ENCODE data around the gene SLC39A11.
"Not testable (repeated sequence)": the region's sequence is repeated elsewhere in the genome, so short reads cannot be mapped to it uniquely, and the experiment has no call there.

The SLC39A11 gene

GRCh38 chr17:72947475-72947874 is 145.0 kb downstream of the SLC39A11 start:
- no peak for DNase-seq (ENCODE audit: low read depth in 3 of 3)

DNA sequence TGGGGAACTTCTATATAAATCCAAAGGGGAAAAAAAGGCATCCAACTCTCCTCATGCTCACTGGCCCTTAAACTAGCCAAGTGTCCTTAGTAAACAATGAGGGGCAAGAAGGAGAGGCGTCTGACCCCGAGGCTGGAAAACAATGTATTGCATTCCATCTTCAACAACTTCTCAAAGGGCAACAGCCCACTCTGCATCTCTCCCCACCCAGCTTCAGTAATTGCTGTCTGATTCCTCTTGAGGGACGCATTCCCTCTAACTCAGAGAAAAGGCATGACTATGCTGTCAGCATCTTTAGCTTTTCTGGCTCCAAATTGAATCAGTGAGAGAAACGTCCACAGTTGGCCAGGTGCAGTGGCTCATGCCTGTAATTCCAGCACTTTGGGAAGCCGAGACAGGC is 145.8 kb downstream of the SLC39A11 start:
- no peak for DNase-seq (ENCODE audit: low read depth in 3 of 3)

- no peak for DNase-seq (ENCODE audit: low read depth in 3 of 3)
Observed at GRCh38 chr17:72946156-72946555, 146.3 kb downstream of the SLC39A11 start.

DNA sequence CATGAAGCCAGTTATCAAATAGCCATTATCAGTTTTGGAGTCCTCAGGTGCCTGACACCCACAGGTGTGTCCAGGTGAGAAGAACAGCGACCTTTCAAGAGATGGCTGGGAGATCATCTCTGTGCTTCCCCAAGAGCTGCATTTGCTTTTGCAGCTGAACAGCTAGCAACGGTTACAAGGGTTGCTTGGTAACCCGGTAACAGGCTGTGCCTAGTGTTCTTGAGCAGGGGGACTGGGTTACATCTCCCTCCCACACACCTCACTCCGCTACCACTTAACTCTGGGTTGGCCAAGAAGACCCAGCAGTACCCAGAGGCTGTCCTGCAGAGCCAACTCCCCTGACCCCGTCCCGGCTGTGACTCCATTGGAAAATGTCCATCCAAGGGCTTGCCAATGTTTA is 147.0 kb downstream of the SLC39A11 start:
- no peak for DNase-seq (ENCODE audit: low read depth in 3 of 3)

DNA sequence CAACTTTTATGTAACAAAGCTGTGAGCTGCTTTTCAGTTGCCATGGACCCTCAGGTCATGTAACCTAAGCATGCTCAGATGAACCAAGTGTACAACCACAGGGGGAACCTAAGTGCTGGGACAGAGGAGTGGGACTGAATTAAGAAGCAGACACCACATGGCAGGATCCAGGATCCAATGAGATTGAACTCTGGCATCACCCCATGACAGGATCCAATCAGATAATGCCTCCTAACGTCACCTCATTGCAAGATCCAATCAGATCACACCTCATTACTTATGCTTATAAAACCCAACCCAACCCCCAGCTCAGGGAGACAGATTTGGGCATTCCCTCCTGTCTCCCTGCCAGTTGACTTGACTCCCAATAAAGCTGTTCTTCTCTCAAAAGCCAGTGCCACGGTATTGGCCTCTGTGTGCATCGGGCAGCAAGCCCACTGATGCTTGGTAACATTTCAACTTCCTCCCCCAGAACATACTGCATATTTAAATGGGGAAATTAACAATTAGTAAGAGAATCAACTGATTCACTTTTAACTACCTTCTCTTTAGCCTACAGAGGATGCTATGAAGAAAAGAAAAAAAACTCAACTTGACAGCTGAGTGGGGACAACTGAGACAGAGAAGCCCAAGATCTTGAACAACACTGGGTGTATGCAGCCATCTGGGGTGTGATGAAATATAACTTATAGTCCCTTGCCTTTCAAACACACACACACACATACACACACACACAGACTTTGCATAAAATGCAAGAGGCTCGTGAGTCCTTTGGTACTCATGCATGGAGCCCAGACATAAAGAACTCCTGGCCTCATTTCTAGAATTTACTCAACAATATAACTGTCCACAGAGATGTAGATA is 148.4 kb downstream of the SLC39A11 start:
- DNase-seq (ENCODE audit: low read depth in 3 of 3), result no peak

DNA sequence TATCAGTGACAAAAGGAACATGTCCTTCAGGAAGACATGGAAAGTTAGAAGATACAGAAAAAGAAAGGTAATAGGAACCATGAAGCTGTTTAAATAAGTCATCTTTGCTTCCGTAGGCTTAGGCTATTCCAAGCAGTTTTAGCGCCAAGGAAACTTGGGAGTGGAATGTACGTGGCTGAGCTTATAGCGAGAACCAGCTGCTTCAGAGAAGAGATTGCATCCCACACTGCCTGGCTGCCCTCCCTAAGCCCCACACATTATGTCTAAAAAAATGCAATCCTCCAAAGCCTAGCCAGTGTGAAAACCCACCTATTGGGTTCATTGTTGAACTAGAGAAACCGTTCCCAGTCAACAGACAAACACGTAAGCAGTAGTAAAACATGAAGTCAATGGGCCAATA is 149.9 kb downstream of the SLC39A11 start:
- no peak for DNase-seq (ENCODE audit: low read depth in 3 of 3)

- no peak for DNase-seq (ENCODE audit: low read depth in 3 of 3)
Observed at GRCh38 chr17:72940496-72940895, 152.0 kb downstream of the SLC39A11 start.

GRCh38 chr17:72938482-72938881 is 154.0 kb downstream of the SLC39A11 start:
- DNase-seq (ENCODE audit: low read depth in 3 of 3), result no peak

- DNase-seq (ENCODE audit: low read depth in 3 of 3), result no peak
Observed at GRCh38 chr17:72937707-72938106, 154.8 kb downstream of the SLC39A11 start.

DNA sequence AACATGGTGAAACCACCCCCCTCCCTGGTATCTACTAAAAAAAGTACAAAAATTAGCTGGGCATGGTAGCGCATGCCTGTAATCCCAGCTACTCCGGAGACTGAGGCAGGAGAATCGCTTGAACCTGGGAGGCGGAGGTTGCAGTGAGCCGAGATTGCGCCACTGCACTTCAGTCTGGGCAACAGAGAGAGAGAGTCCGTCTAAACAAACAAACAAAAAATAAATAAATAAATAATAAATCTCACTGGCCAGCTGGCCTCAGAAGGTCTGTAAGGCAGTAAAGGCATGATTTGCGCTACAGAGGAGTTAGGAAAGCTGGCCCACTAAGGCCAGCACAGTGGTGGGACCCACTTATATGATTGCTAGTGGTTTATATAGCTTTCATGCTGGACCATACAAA is 155.2 kb downstream of the SLC39A11 start:
- DNase-seq (ENCODE audit: low read depth in 3 of 3), result not testable (repeated sequence)

GRCh38 chr17:72935984-72936383 is 156.5 kb downstream of the SLC39A11 start:
- no peak for DNase-seq (ENCODE audit: low read depth in 3 of 3)

- DNase-seq (ENCODE audit: low read depth in 3 of 3), result no peak
Observed at GRCh38 chr17:72934927-72935326, 157.6 kb downstream of the SLC39A11 start.

GRCh38 chr17:72931635-72932034 is 160.9 kb downstream of the SLC39A11 start:
- DNase-seq (ENCODE audit: low read depth in 3 of 3), result no peak

DNA sequence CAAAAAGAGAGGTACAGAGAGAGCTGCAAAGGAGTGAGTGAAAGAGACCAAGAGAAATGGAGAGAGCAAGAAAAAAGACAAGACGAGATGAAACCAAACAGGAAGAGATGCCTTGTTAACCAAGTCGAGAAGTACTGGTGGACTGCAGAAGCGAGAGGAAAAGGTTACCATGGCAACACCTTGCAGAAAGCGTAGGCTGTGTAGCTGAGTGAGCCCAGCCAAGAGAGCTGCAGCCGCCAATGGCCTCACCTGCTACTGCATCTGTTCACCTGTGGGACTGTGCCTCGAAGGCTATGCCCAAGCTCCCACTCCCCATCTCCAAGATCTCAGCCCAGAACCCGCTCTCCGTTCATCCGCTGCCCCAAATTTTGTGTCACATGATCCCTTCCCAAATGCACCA is 161.3 kb downstream of the SLC39A11 start:
- DNase-seq (ENCODE audit: low read depth in 3 of 3), result no peak

- no peak for DNase-seq (ENCODE audit: low read depth in 3 of 3)
Observed at GRCh38 chr17:72930031-72930430, 162.5 kb downstream of the SLC39A11 start.

DNA sequence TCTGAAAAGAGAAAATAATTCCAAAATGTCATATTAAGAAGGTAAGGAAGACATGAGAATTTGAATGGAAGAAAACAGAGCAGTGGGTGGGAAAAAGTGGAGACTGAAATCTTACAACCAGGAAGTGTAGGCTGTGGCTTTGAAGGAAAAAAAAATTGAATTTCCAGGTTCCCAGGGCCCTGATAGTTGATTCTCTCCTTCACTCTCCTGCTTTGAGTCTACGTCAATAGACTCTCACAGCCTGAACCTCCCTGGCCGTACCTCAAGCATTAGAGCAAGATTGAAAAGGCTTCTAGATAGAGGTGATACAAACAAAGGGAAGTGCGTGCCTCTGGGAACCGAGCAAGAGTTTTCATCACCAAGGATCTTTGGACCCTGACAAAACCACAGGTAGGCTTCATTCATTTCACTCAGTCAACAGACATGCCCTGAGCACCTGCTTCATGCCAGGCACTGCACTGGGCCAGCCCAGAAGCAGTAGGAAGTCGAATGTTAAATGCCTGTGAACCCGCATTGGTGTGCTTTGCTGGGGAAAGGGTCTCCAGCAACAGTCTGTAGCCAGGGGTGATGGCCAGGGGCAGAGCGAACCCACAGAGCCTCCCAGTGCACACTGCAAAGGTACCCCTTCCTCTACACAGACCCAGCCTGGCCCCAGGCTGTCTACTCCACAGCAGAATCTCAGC is 163.9 kb downstream of the SLC39A11 start:
- no peak for DNase-seq (ENCODE audit: low read depth in 3 of 3)

GRCh38 chr17:72927760-72928159 is 164.7 kb downstream of the SLC39A11 start:
- DNase-seq (ENCODE audit: low read depth in 3 of 3), result no peak

GRCh38 chr17:72927146-72927545 is 165.3 kb downstream of the SLC39A11 start:
- DNase-seq (ENCODE audit: low read depth in 3 of 3), result no peak

GRCh38 chr17:72926171-72926570 is 166.3 kb downstream of the SLC39A11 start:
- DNase-seq (ENCODE audit: low read depth in 3 of 3), result no peak

- no peak for DNase-seq (ENCODE audit: low read depth in 3 of 3)
Observed at GRCh38 chr17:72924196-72924595, 168.3 kb downstream of the SLC39A11 start.

GRCh38 chr17:72922219-72922618 is 170.3 kb downstream of the SLC39A11 start:
- no peak for DNase-seq (ENCODE audit: low read depth in 3 of 3)

- no peak for DNase-seq (ENCODE audit: low read depth in 3 of 3)
Observed at GRCh38 chr17:72921347-72922054, 171.0 kb downstream of the SLC39A11 start.

DNA sequence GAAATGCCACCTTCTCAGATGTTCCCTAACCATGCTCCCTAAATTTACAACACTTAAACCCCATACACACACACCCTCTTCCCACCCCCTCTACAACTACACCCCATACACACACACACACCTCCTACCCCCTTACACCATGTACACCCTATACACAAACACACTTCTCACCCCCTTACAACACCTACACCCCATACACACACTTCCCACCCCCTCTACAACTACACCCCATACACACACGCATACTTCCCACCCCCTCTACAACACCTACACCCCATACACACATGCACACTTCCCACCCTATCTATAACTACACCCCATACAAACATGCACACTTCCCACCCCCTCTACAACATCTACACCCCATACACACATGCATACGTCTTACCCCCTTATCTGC is 172.0 kb downstream of the SLC39A11 start:
- no peak for DNase-seq (ENCODE audit: low read depth in 3 of 3)
